ENCODE measurements around the gene KCNK3. TPM values are rescaled to one million over a fixed set of nuclear protein-coding genes. Genes with fewer than 3 reads are reported as not detected.

KCNK3 gene
- total and polyA plus RNA-seq, 2 of the 13 experiments (the other 11 are each of a cell fraction or from before 2014, with no cell fraction given): not detected

GRCh38 chr2:26735883-26736588, 43.5 kb downstream of the KCNK3 start (continued):
- TF ChIP-seq ZBTB40 (IDR thresholded peaks at IDR 0.05) (no peak), ZBTB40 (CRISPR knock-in tag; IDR thresholded peaks at IDR 0.05) (peak; percentile 36; the same call in 1 of the 2 replicates), RNF2 (conservative IDR thresholded peaks at IDR 0.05; ENCODE audit: low read depth) (no peak), ZNF230 (CRISPR knock-in tag; IDR thresholded peaks at IDR 0.05) (no peak), PCBP1 (IDR thresholded peaks at IDR 0.05; ENCODE audit: borderline replicate concordance, low read depth, low read length) (no peak), ZNF703 (CRISPR knock-in tag; IDR thresholded peaks at IDR 0.05; ENCODE audit: borderline replicate concordance) (no peak), ELF3 (CRISPR knock-in tag; IDR thresholded peaks at IDR 0.05) (peak; percentile 70), THYN1 (CRISPR knock-in tag; IDR thresholded peaks at IDR 0.05; ENCODE audit: borderline replicate concordance, low read depth) (no peak), ZNF614 (CRISPR knock-in tag; IDR thresholded peaks at IDR 0.05; ENCODE audit: borderline replicate concordance) (no peak), ZNF569 (CRISPR knock-in tag; IDR thresholded peaks at IDR 0.05; ENCODE audit: borderline replicate concordance) (no peak), DNMT1 (CRISPR knock-in tag; IDR thresholded peaks at IDR 0.05) (no peak), ZIK1 (CRISPR knock-in tag; IDR thresholded peaks at IDR 0.05; ENCODE audit: borderline replicate concordance, low read depth) (no peak), ZNF784 (CRISPR knock-in tag; IDR thresholded peaks at IDR 0.05; ENCODE audit: borderline replicate concordance) (no peak), CC2D1A (CRISPR knock-in tag; IDR thresholded peaks at IDR 0.05) (no peak), ELF4 (CRISPR knock-in tag; IDR thresholded peaks at IDR 0.05; ENCODE audit: borderline replicate concordance) (no peak), LBX2 (CRISPR knock-in tag; IDR thresholded peaks at IDR 0.05; ENCODE audit: borderline replicate concordance) (no peak), SOX13 (IDR thresholded peaks at IDR 0.05) (peak; percentile 85), SOX13 (CRISPR knock-in tag; conservative IDR thresholded peaks at IDR 0.05 in 1 of 2, IDR thresholded peaks at IDR 0.05 in 1 of 2) (peak in 1 of 2 experiments; percentile 86; a peak in 2 of 4 replicates), ZMYM2 (CRISPR knock-in tag; IDR thresholded peaks at IDR 0.05) (peak; percentile 86), GABPA (IDR thresholded peaks at IDR 0.05; ENCODE audit: low read depth, low read length) (no peak), GABPA (CRISPR knock-in tag; IDR thresholded peaks at IDR 0.05; ENCODE audit: low read depth) (peak; percentile 62; the same call in 1 of the 2 replicates)

Measured in HepG2 (cell line).